RCC 7860 (cell line): ENCODE data around the gene CCNC.
"Not testable (repeated sequence)": the region's sequence is repeated elsewhere in the genome, so short reads cannot be mapped to it uniquely, and the experiment has no call there.

Experiments used
- DNase-seq: peaks from one replicate; pipeline ENCODE4 v3.0.0-alpha.2; 2015; ENCODE audit warnings: low spot score
- FAIRE-seq: peaks from 2 replicates; lab custom pipeline; 2012; peaks lifted over from hg19 to GRCh38; lab: Jason Lieb, UNC

CCNC gene

GRCh38 chr6:99603421-99604165, 35.1 kb upstream of the CCNC start:
- FAIRE-seq (no peak), DNase-seq (no peak)

GRCh38 chr6:99602520-99603420, 34.3 kb upstream of the CCNC start:
- no peak for DNase-seq
- no peak for FAIRE-seq

- not testable (repeated sequence) for FAIRE-seq, DNase-seq
These were observed 26.2 kb upstream of the CCNC start for GRCh38 chr6:99594696-99595095.

GRCh38 chr6:99592900-99593299, 24.4 kb upstream of the CCNC start:
- FAIRE-seq (no peak), DNase-seq (no peak)

- DNase-seq (no peak), FAIRE-seq (no peak)
These were observed 23.4 kb upstream of the CCNC start for GRCh38 chr6:99591673-99592364.

GRCh38 chr6:99590728-99591672, 22.5 kb upstream of the CCNC start:
- FAIRE-seq (no peak), DNase-seq (no peak)

GRCh38 chr6:99589907-99590493, 21.5 kb upstream of the CCNC start:
- FAIRE-seq, result no peak
- DNase-seq, result no peak

- no peak for DNase-seq
These were observed 20.8 kb upstream of the CCNC start for GRCh38 chr6:99589290-99589672.

GRCh38 chr6:99588618-99589289, 20.3 kb upstream of the CCNC start:
- no peak for FAIRE-seq
- DNase-seq, result no peak

More at GRCh38 chr6:99589290-99589672, 20.8 kb upstream of the CCNC start:
- FAIRE-seq, result no peak

- DNase-seq (no peak), FAIRE-seq (no peak)
These were observed 19.3 kb upstream of the CCNC start for GRCh38 chr6:99587792-99588191.

GRCh38 chr6:99579781-99580180, 11.3 kb upstream of the CCNC start:
- DNase-seq, result no peak
- no peak for FAIRE-seq

GRCh38 chr6:99575544-99576227, 7.2 kb upstream of the CCNC start:
- DNase-seq (no peak), FAIRE-seq (no peak)

GRCh38 chr6:99573980-99574617, 5.6 kb upstream of the CCNC start:
- no peak for DNase-seq

GRCh38 chr6:99563056-99563723, 5.3 kb downstream of the CCNC start:
- DNase-seq (no peak), FAIRE-seq (no peak)

More at GRCh38 chr6:99573980-99574617, 5.6 kb upstream of the CCNC start:
- FAIRE-seq, result no peak

GRCh38 chr6:99560668-99561067, 7.8 kb downstream of the CCNC start:
- DNase-seq, result no peak
- FAIRE-seq, result no peak

GRCh38 chr6:99559057-99559456, 9.4 kb downstream of the CCNC start:
- DNase-seq (no peak), FAIRE-seq (no peak)

GRCh38 chr6:99553888-99554287, 14.6 kb downstream of the CCNC start:
- FAIRE-seq (no peak), DNase-seq (no peak)
